ENCODE data around the gene SPOCK2. TPM values are rescaled to one million over a fixed set of nuclear protein-coding genes. Genes with fewer than 3 reads are reported as not detected.

The SPOCK2 gene
- polyA plus RNA-seq, 1 experiment: 0.02 TPM

DNA sequence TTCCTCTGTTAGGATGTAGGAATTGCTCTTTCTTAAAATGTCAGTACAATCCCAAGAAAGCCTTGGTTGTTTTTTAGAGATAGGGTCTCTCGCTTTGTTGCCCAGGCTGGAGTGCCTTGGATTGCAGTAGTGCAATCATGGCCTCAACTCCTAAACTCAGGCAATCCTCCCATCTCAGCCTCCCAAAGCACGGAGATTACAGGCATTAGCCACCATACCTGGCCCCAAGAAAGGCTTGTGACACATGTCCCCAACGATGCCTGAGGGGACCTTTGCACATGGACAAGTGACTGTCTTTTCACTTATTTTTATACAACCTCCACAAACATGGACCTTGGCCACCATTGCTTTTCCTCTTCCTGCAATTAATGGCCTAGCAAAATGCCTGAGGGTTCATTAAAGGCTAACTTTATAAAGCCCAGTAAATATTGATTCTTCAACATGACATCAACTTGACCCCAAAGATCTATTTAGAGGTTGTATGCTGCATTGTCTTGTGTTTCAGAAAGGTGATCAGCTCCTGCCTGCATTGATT lies 10.0 kb upstream of the SPOCK2 start:
- no peaks in the 10 kb centered on the region for H3K9me3 ChIP-seq (ENCODE audit: control insufficient read depth, insufficient read depth, low read length)
- no peak overlapping the region for H3K27ac ChIP-seq (ENCODE audit: low read depth, low read length)
- H3K27me3 ChIP-seq (ENCODE audit: control insufficient read depth, insufficient read depth, low read length): no peaks in the 10 kb centered on the region
- TF ChIP-seq, protein P1, sequence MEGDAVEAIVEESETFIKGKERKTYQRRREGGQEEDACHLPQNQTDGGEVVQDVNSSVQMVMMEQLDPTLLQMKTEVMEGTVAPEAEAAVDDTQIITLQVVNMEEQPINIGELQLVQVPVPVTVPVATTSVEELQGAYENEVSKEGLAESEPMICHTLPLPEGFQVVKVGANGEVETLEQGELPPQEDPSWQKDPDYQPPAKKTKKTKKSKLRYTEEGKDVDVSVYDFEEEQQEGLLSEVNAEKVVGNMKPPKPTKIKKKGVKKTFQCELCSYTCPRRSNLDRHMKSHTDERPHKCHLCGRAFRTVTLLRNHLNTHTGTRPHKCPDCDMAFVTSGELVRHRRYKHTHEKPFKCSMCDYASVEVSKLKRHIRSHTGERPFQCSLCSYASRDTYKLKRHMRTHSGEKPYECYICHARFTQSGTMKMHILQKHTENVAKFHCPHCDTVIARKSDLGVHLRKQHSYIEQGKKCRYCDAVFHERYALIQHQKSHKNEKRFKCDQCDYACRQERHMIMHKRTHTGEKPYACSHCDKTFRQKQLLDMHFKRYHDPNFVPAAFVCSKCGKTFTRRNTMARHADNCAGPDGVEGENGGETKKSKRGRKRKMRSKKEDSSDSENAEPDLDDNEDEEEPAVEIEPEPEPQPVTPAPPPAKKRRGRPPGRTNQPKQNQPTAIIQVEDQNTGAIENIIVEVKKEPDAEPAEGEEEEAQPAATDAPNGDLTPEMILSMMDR (IDR thresholded peaks at IDR 0.05; ENCODE audit: low read depth, low read length): no peak
- ChIA-PET CTCF (interaction anchor here (0.6 to 0.8 kb wide), 2 partner anchors 74 to 202 kb away, joined by 3 read pairs; no protein-coding TSS in a partner anchor), POLR2A (no interaction called here)
- DNase-seq (ENCODE audit: low read depth, low spot score): no peak
- H3K4me3 ChIP-seq (ENCODE audit: low read depth, low read length): no peak overlapping the region

DNA sequence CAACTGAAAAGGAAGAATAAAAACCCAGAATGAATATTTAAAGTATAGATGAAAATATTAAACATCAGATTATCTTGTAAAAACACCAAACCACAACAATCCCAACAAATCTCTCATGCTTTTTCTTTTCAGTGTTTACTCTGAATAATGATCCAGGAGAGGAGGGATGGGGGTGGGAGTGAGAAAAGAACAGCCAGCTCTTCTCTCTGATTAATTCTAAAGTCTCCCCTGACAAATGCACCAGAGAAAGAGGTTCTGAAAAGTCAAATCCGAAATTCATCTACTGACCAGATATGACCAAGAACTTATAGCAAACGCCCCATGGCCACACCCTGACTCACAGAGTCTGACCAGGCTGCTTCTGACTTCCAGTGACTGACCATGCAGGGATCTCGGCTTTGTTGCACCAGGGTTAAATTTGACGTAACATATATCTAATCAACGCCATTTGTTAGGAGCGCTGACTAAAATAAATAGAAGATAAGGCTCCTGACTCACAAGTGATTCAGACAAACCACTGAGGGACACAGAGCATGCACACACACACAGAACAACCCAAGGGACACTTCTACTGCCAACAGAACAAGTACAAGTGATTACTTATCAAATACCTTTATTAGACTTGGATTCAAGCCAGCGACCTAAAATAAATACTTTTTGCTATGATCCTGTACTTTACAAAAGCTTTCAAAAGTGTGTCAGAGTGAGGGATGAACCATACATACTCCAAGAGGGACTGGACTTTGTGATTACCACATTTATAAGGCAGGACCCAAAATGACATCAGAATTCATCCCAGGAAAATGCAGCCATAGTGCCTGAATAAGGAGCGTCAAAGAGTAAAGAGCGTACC lies 9.3 kb upstream of the SPOCK2 start:
- Histone ChIP-seq H3K4me3 (ENCODE audit: low read depth, low read length) (no peak overlapping the region), H3K27me3 (ENCODE audit: control insufficient read depth, insufficient read depth, low read length) (no peaks in the 10 kb centered on the region), H3K9me3 (ENCODE audit: control insufficient read depth, insufficient read depth, low read length) (no peaks in the 10 kb centered on the region), H3K27ac (ENCODE audit: low read depth, low read length) (no peak overlapping the region)
- TF ChIP-seq, protein P1 (IDR thresholded peaks at IDR 0.05; ENCODE audit: low read depth, low read length): no peak
- POLR2A ChIA-PET: no interaction called here
- DNase-seq (ENCODE audit: low read depth, low spot score): peak; percentile 72
- CTCF ChIA-PET: no interaction called here

DNA sequence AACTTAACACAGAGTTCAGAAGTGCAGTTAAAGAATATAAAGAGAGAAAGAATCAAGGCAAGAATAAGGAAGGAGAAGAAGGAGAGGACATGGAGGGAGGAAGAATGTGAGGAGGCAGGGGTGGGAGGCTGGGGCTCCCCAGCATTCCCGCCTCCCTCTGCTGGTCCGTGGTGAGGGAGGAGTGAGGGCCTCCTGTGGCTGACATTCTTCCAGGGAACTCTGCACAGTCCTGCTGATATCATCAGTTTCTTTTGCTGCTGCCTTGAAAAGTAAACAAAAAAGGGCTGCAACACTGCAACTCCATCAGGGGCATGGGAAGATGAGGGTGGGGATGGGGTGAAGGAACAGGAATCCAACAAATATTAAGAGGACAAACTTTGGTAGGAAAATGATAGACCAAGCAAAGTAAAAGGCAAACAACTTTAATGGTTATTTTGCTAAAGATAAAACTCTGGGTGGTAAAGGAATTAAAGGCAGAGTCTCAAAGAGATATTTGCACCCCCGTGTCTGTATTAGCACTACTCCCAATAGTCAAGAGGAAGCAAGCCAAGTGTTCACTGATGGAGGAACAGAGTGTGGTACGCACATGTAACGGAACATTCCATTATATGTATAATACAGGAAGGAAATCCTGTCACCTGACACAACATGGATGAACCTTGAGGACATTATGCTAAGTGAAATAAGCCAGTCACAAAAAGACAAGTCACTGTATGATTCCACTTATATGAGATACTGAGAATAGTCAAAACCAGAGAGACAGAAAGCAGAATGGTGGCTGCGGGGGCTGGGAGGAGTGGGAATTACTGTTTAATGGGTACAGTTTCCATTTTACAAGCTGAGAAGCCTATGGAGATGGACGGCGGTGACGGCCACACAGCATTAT lies 8.0 kb upstream of the SPOCK2 start:
- POLR2A ChIA-PET: no interaction called here
- no peak overlapping the region for H3K4me3 ChIP-seq (ENCODE audit: low read depth, low read length)
- no peaks in the 10 kb centered on the region for H3K9me3 ChIP-seq (ENCODE audit: control insufficient read depth, insufficient read depth, low read length)
- H3K27me3 ChIP-seq (ENCODE audit: control insufficient read depth, insufficient read depth, low read length): no peaks in the 10 kb centered on the region
- DNase-seq (ENCODE audit: low read depth, low spot score): no peak
- CTCF ChIA-PET: no interaction called here
- TF ChIP-seq, protein P1 (IDR thresholded peaks at IDR 0.05; ENCODE audit: low read depth, low read length): peak; percentile 30
- H3K27ac ChIP-seq (ENCODE audit: low read depth, low read length): no peak overlapping the region

DNA sequence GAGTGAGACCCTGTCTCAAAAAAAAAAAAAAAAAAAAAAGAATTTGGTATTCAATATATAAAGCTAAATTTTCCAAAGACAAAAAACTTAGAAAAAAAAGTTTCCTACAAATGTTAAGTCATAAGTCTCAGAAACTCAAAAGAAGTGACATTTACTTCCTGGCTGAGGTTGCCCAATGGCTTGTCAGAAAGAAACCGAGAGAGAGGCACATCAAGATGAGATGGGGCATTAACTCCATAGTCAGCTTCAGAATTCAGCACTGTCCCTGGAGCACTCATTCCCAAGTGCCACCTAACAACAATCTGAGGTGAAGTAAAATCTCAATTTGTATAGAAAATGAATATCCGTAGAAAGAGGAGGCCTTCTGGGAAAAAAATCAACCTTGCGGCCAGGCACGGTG lies 6.8 kb upstream of the SPOCK2 start:
- no peaks in the 10 kb centered on the region for H3K9me3 ChIP-seq (ENCODE audit: control insufficient read depth, insufficient read depth, low read length)
- no peak overlapping the region for H3K27ac ChIP-seq (ENCODE audit: low read depth, low read length)
- H3K4me3 ChIP-seq (ENCODE audit: low read depth, low read length): no peak overlapping the region
- ChIA-PET CTCF (interaction anchor here (0.6 to 1.2 kb wide), 2 partner anchors 38 to 198 kb away, joined by 3 to 4 read pairs; no protein-coding TSS in a partner anchor), POLR2A (no interaction called here)
- DNase-seq (ENCODE audit: low read depth, low spot score): no peak
- TF ChIP-seq, protein P1 (IDR thresholded peaks at IDR 0.05; ENCODE audit: low read depth, low read length): no peak
- peaks cover under 1% of the 10 kb centered on the region for H3K27me3 ChIP-seq (ENCODE audit: control insufficient read depth, insufficient read depth, low read length)

Measured in AG04450 (cell line).